Stomach (tissue), 4 donors: ENCODE measurements around the gene LY6G5B.

ENCODE experiments used
- POLR2AphosphoS5 ChIP-seq, 3 donors: sonication (generic); formaldehyde crosslinking; IDR thresholded peaks; one replicate each; pipeline ENCODE4 v1.6.1; 2016; ENCODE audit warnings: antibody characterized with exemption in 3 of 3
- TF ChIP-seq, protein P1 (sequence below), 7 experiments: fragments of 450-650 bp in 4 of 7; fragments of 200-600 bp in 3 of 7; sonication (generic) in 3 of 7; IDR thresholded peaks; one replicate each; pipeline ENCODE4 v1.5.1; 2016 to 2019; ENCODE audit warnings: antibody characterized with exemption in 7 of 7, control low read depth in 2 of 7, mild to moderate bottlenecking in 1 of 7

DNA sequence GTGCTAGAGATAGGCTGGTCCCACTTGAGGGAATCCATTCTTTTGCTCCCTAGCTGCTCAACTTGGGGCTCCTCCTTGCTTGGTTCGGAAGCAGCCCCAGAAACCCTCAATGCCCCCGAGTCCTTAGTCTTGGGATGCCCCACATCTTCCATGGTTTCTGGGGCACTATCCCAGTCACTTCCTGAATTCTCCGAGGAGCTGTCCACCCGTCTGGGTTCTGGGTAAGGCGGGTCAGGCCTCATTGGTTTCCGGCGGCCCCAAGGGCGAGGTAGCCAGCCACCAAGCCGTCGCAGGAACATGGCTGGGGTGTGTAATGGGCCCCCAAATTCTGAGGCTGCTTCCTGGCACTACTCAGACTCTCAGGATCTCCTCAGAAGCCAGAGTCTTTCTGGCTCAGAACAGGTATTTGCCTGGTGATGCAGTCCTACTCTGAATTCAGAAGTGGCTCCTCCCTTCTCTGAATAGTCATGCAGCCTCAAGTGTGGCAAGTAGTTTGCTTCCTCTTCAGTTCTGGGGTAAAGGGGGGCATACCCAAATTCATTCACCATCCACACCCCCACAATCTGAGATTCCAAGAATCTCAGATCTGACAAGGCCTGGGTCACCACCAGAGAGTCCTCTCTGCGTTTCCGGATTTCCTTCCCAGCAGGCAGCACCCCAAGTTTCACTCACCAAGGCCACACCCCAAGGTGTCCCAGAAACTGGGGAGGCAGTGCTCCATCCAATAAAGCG, 10.0 kb upstream of the LY6G5B start:
- TF ChIP-seq, protein P1, sequence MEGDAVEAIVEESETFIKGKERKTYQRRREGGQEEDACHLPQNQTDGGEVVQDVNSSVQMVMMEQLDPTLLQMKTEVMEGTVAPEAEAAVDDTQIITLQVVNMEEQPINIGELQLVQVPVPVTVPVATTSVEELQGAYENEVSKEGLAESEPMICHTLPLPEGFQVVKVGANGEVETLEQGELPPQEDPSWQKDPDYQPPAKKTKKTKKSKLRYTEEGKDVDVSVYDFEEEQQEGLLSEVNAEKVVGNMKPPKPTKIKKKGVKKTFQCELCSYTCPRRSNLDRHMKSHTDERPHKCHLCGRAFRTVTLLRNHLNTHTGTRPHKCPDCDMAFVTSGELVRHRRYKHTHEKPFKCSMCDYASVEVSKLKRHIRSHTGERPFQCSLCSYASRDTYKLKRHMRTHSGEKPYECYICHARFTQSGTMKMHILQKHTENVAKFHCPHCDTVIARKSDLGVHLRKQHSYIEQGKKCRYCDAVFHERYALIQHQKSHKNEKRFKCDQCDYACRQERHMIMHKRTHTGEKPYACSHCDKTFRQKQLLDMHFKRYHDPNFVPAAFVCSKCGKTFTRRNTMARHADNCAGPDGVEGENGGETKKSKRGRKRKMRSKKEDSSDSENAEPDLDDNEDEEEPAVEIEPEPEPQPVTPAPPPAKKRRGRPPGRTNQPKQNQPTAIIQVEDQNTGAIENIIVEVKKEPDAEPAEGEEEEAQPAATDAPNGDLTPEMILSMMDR (IDR thresholded peaks at IDR 0.05) = no peak
- TF ChIP-seq POLR2AphosphoS5 (IDR thresholded peaks at IDR 0.05) = no peak
